ENCODE results near the gene TNFSF9. TPM values are rescaled to one million over a fixed set of nuclear protein-coding genes. Genes with fewer than 3 reads are reported as not detected.

Gene TNFSF9
- total RNA-seq, 4 donors from 2014 or later = 0.29 to 2.7 (median 0.45) TPM; not detected in 1

- no peak for DNase-seq (ENCODE audit: extremely low spot score)
- H3K27me3 ChIP-seq = peaks cover 0 to 39% (median 19%) of the 10 kb centered on the region in 4 donors
- peak overlapping the region; percentile 58 to 68 (median 61) for H3K4me3 ChIP-seq
- H3K36me3 ChIP-seq = no peaks in the 10 kb centered on the region
- H3K27ac ChIP-seq (replicated peaks in 1 of 4) = peak overlapping the region; percentile 67 to 69 (median 68)
- H3K9me3 ChIP-seq = no peaks in the 10 kb centered on the region
- intact Hi-C loops (cut with DNase I) = no loop called here
- WGBS = 80% methylated on average over 2 of the region's 2 CpGs
- peaks cover 31 to 47% (median 40%) of the 10 kb centered on the region in 4 donors for H3K4me1 ChIP-seq
- TF ChIP-seq EP300 (IDR thresholded peaks at IDR 0.05) (no peak), POLR2A (IDR thresholded peaks at IDR 0.05; ENCODE audit: low read depth) (no peak), POLR2AphosphoS5 (IDR thresholded peaks at IDR 0.05) (no peak), CTCF (IDR thresholded peaks at IDR 0.05) (no peak)
Observed at GRCh38 chr19:6529937-6530385, 865 bp upstream of the TNFSF9 start.

GRCh38 chr19:6531163-6531955 lies 533 bp downstream of the TNFSF9 start:
- intact Hi-C loops (cut with DNase I) = no loop called here
- Histone ChIP-seq H3K4me1 (peaks cover 31 to 47% (median 40%) of the 10 kb centered on the region in 4 donors), H3K4me3 (peak overlapping the region; percentile 58 to 68 (median 61)), H3K27ac (replicated peaks in 1 of 4) (peak overlapping the region; percentile 67 to 74 (median 68)), H3K9me3 (no peaks in the 10 kb centered on the region), H3K36me3 (no peaks in the 10 kb centered on the region), H3K27me3 (peaks cover 0 to 47% (median 19%) of the 10 kb centered on the region in 4 donors)
- no peak for DNase-seq (ENCODE audit: extremely low spot score)
- WGBS = 26% methylated on average over 24 of the region's 57 CpGs
- TF ChIP-seq EP300 (IDR thresholded peaks at IDR 0.05) (no peak), POLR2A (IDR thresholded peaks at IDR 0.05; ENCODE audit: low read depth) (no peak), POLR2AphosphoS5 (IDR thresholded peaks at IDR 0.05) (no peak), CTCF (IDR thresholded peaks at IDR 0.05) (no peak)

- no peaks in the 10 kb centered on the region for H3K9me3 ChIP-seq
- no peaks in the 10 kb centered on the region for H3K36me3 ChIP-seq
- peaks cover 0 to 47% (median 19%) of the 10 kb centered on the region in 4 donors for H3K27me3 ChIP-seq
- DNase-seq (ENCODE audit: extremely low spot score) = no peak
- intact Hi-C loops (cut with DNase I) = no loop called here
- 55% methylated on average over 5 of the region's 5 CpGs for WGBS
- H3K4me3 ChIP-seq = peak overlapping the region; percentile 58 to 68 (median 61)
- no peak overlapping the region for H3K27ac ChIP-seq (replicated peaks in 1 of 4)
- peaks cover 31 to 47% (median 40%) of the 10 kb centered on the region in 4 donors for H3K4me1 ChIP-seq
- TF ChIP-seq POLR2AphosphoS5 (IDR thresholded peaks at IDR 0.05) (no peak), CTCF (IDR thresholded peaks at IDR 0.05) (no peak), EP300 (IDR thresholded peaks at IDR 0.05) (no peak), POLR2A (IDR thresholded peaks at IDR 0.05; ENCODE audit: low read depth) (no peak)
Observed at GRCh38 chr19:6531956-6532243, 1.1 kb downstream of the TNFSF9 start.

GRCh38 chr19:6532244-6532999 lies 1.6 kb downstream of the TNFSF9 start:
- intact Hi-C loops (cut with DNase I) = no loop called here
- H3K4me3 ChIP-seq = peak overlapping the region in 1 of 4 donors; percentile 68
- no peak overlapping the region for H3K27ac ChIP-seq (replicated peaks in 1 of 4)
- no peaks in the 10 kb centered on the region for H3K36me3 ChIP-seq
- TF ChIP-seq CTCF (IDR thresholded peaks at IDR 0.05) = no peak
- no peak for TF ChIP-seq POLR2AphosphoS5 (IDR thresholded peaks at IDR 0.05)
- TF ChIP-seq EP300 (IDR thresholded peaks at IDR 0.05) = no peak
- no peak for TF ChIP-seq POLR2A (IDR thresholded peaks at IDR 0.05; ENCODE audit: low read depth)
- peaks cover 0 to 47% (median 19%) of the 10 kb centered on the region in 4 donors for H3K27me3 ChIP-seq
- WGBS = 51% methylated on average over 31 of the region's 31 CpGs
- peaks cover 31 to 47% (median 40%) of the 10 kb centered on the region in 4 donors for H3K4me1 ChIP-seq
- H3K9me3 ChIP-seq = no peaks in the 10 kb centered on the region
- no peak for DNase-seq (ENCODE audit: extremely low spot score)

Data from esophagus muscularis mucosa (tissue), 4 donors.